Loucy (cell line): Measurements from ENCODE around the gene SYCP3.

Experiments
- H2AFZ ChIP-seq: fragments of 200-600 bp; sonication (generic); 2 replicates; pipeline ENCODE4 v1.6.0; 2016; ENCODE audit warnings: antibody characterized with exemption, mild to moderate bottlenecking, low read length, moderate library complexity
- H3F3A ChIP-seq: fragments of 200-600 bp; 2 replicates; pipeline ENCODE4 v1.6.0; 2016; ENCODE audit warnings: antibody characterized with exemption, low read depth, mild to moderate bottlenecking
- H3K27me3 ChIP-seq: fragments of 200-600 bp; sonication (generic); 2 replicates; pipeline ENCODE4 v1.6.1; 2014; ENCODE audit warnings: low read length, mild to moderate bottlenecking; ENCODE audit not compliant: insufficient read depth, poor library complexity, severe bottlenecking
- H3K36me3 ChIP-seq: fragments of 200-600 bp; sonication (generic); 2 replicates; pipeline ENCODE4 v1.6.1; 2016; ENCODE audit warnings: low read length; ENCODE audit not compliant: insufficient read depth
- H3K4me1 ChIP-seq: fragments of 200-600 bp; sonication (generic); 2 replicates; pipeline ENCODE4 v1.5.1; 2014; ENCODE audit warnings: low read length, mild to moderate bottlenecking; ENCODE audit not compliant: insufficient read depth, poor library complexity, severe bottlenecking
- H3K4me2 ChIP-seq: fragments of 200-600 bp; sonication (generic); 2 replicates; pipeline ENCODE4 v1.6.0; 2014; ENCODE audit warnings: antibody characterized with exemption, low read length, low read depth, mild to moderate bottlenecking; ENCODE audit not compliant: poor library complexity, severe bottlenecking
- H3K4me3 ChIP-seq: fragments of 200-600 bp; sonication (generic); 2 replicates; pipeline ENCODE4 v1.5.1; 2014; ENCODE audit warnings: low read length, mild to moderate bottlenecking, mixed read lengths; ENCODE audit not compliant: poor library complexity, severe bottlenecking
- H3K79me2 ChIP-seq: fragments of 200-600 bp; sonication (generic); 2 replicates; pipeline ENCODE4 v1.6.1; 2014; ENCODE audit warnings: low read length; ENCODE audit not compliant: insufficient read depth
- H3K9ac ChIP-seq: fragments of 200-600 bp; sonication (generic); 2 replicates; pipeline ENCODE4 v1.6.0; 2014; ENCODE audit warnings: mild to moderate bottlenecking, low read depth, low read length, moderate library complexity; ENCODE audit not compliant: poor library complexity, severe bottlenecking
- H3K9me2 ChIP-seq: fragments of 200-600 bp; sonication (generic); replicated peaks from 2 replicates; pipeline ENCODE4 v1.6.1; 2016; ENCODE audit warnings: low read depth, low read length, mixed read lengths
- H3K9me3 ChIP-seq: fragments of 200-600 bp; sonication (generic); 2 replicates; pipeline ENCODE4 v1.6.1; 2014; ENCODE audit warnings: mild to moderate bottlenecking, antibody characterized with exemption, low read length, low read depth; ENCODE audit not compliant: insufficient read depth
- H4K20me1 ChIP-seq: fragments of 200-600 bp; sonication (generic); 2 replicates; pipeline ENCODE4 v1.6.0; 2014; ENCODE audit warnings: antibody characterized with exemption, low read length, mild to moderate bottlenecking; ENCODE audit not compliant: insufficient read depth, poor library complexity, severe bottlenecking
- CTCF ChIP-seq: fragments of 200-600 bp; sonication (generic); conservative IDR thresholded peaks from 2 replicates; pipeline ENCODE4 v1.5.1; 2014; ENCODE audit warnings: mild to moderate bottlenecking, antibody characterized with exemption, low read length
- EZH2phosphoT487 ChIP-seq: fragments of 200-600 bp; IDR thresholded peaks from 2 replicates; pipeline ENCODE4 v1.6.1; 2018; ENCODE audit warnings: antibody characterized with exemption, mild to moderate bottlenecking, moderate library complexity, borderline replicate concordance

Gene SYCP3

DNA sequence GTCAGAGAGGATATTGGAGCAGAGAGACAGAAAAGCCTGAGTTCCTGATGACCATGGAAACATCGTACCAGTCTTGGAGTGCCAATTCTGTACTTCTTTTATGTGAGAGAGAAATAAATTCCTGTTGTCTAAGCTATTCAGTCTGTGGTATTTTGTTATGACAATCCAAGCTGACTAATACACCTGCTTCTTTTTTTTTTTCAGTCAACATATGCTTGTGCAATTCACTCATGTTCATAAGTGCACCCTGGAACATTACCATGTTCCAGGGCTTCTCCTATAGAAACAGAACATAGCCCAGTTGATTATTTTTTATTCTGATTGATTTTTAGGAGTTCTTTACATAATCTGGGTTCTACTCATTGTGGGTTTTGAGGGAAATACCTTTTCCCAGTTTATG, 43.6 kb downstream of the SYCP3 start:
- Histone ChIP-seq H3K79me2 (peaks cover 37% of the 10 kb centered on the region), H3K9me3 (no peaks in the 10 kb centered on the region), H3K9ac (no peak overlapping the region), H3K27me3 (no peaks in the 10 kb centered on the region), H3K4me2 (no peak overlapping the region), H4K20me1 (peaks cover 11% of the 10 kb centered on the region), H3K36me3 (no peaks in the 10 kb centered on the region), H3K4me3 (no peak overlapping the region), H2AFZ (no peak overlapping the region), H3K9me2 (no peaks in the 10 kb centered on the region), H3K4me1 (peaks cover 20% of the 10 kb centered on the region), H3F3A (no peaks in the 10 kb centered on the region)
- TF ChIP-seq CTCF, result no peak
- no peak for TF ChIP-seq EZH2phosphoT487

GRCh38 chr12:101694986-101695385, 44.3 kb downstream of the SYCP3 start:
- Histone ChIP-seq H3K4me2 (no peak overlapping the region), H3K9ac (no peak overlapping the region), H3K27me3 (no peaks in the 10 kb centered on the region), H3K9me2 (no peaks in the 10 kb centered on the region), H3K4me3 (no peak overlapping the region), H3K9me3 (no peaks in the 10 kb centered on the region), H4K20me1 (peaks cover 6% of the 10 kb centered on the region), H3K36me3 (no peaks in the 10 kb centered on the region), H3K4me1 (peaks cover 12% of the 10 kb centered on the region), H3F3A (no peaks in the 10 kb centered on the region), H3K79me2 (peaks cover 30% of the 10 kb centered on the region), H2AFZ (no peak overlapping the region)
- no peak for TF ChIP-seq EZH2phosphoT487
- TF ChIP-seq CTCF, result no peak

- Histone ChIP-seq H3K4me1 (peaks cover 9% of the 10 kb centered on the region), H3K9ac (no peak overlapping the region), H3K9me2 (no peaks in the 10 kb centered on the region), H3K9me3 (no peaks in the 10 kb centered on the region), H3K27me3 (no peaks in the 10 kb centered on the region), H3K36me3 (no peaks in the 10 kb centered on the region), H2AFZ (peak overlapping the region; percentile 47; the same call in 1 of the 2 replicates), H3F3A (no peaks in the 10 kb centered on the region), H3K4me2 (no peak overlapping the region), H3K79me2 (peaks cover 24% of the 10 kb centered on the region), H4K20me1 (no peaks in the 10 kb centered on the region), H3K4me3 (no peak overlapping the region)
- TF ChIP-seq EZH2phosphoT487, result no peak
- no peak for TF ChIP-seq CTCF
These were observed 44.9 kb downstream of the SYCP3 start for GRCh38 chr12:101694297-101694848.
